Keratinocyte (primary cell): ENCODE data around the gene UBE2F. TPM values are rescaled to one million over a fixed set of nuclear protein-coding genes. Genes with fewer than 3 reads are reported as not detected.

Source experiments
- DNase-seq: peaks from one replicate; pipeline ENCODE4 v3.0.0-alpha.2; 2011; ENCODE audit warnings: low read depth, missing footprints, low spot score
- FAIRE-seq: peaks from 2 replicates; lab custom pipeline; 2011; peaks lifted over from hg19 to GRCh38; lab: Jason Lieb, UNC
- H2AFZ ChIP-seq: 2 replicates; pipeline ENCODE4 v1.6.0; 2012; ENCODE audit warnings: low read length, control low read depth, inconsistent platforms; ENCODE audit not compliant: control insufficient read depth
- H3K27ac ChIP-seq: 2 replicates; pipeline ENCODE4 v1.5.1; 2011; ENCODE audit warnings: low read length; ENCODE audit not compliant: control insufficient read depth, insufficient read depth
- H3K27me3 ChIP-seq: 3 replicates; pipeline ENCODE4 v1.6.0; 2011; ENCODE audit warnings: low read length; ENCODE audit not compliant: control insufficient read depth, insufficient read depth; ENCODE audit errors: extremely low read depth
- H3K36me3 ChIP-seq, 2 experiments: 2 replicates in 1 of 2; 3 replicates in 1 of 2; pipeline ENCODE4 v1.5.1; 2011; ENCODE audit warnings: low read length in 2 of 2, mild to moderate bottlenecking in 1 of 2; ENCODE audit not compliant: control insufficient read depth in 2 of 2, insufficient read depth in 2 of 2; ENCODE audit errors: extremely low read depth in 1 of 2
- H3K4me1 ChIP-seq: 3 replicates; pipeline ENCODE4 v1.5.1; 2011; ENCODE audit warnings: low read length; ENCODE audit not compliant: control insufficient read depth, insufficient read depth; ENCODE audit errors: extremely low read depth
- H3K4me2 ChIP-seq: 3 replicates; pipeline ENCODE4 v1.6.0; 2011; ENCODE audit warnings: low read depth, low read length; ENCODE audit not compliant: control insufficient read depth, insufficient read depth; ENCODE audit errors: extremely low read depth
- H3K4me3 ChIP-seq, 3 experiments: fragments of 200-600 bp in 1 of 3; sonication (generic) in 1 of 3; 2 replicates in 2 of 3; 3 replicates in 1 of 3; pipeline ENCODE4 v1.5.1; 2011 to 2016; ENCODE audit warnings: low read length in 3 of 3, mild to moderate bottlenecking in 3 of 3, control low read depth in 2 of 3, inconsistent platforms in 1 of 3, low read depth in 1 of 3, mixed read lengths in 1 of 3, mixed run types in 1 of 3, moderate library complexity in 1 of 3; ENCODE audit not compliant: control insufficient read depth in 2 of 3, insufficient read depth in 2 of 3; ENCODE audit errors: extremely low read depth in 1 of 3
- H3K79me2 ChIP-seq: 2 replicates; pipeline ENCODE4 v1.6.0; 2012; ENCODE audit warnings: low read length; ENCODE audit not compliant: control insufficient read depth, insufficient read depth
- H3K9ac ChIP-seq: 3 replicates; pipeline ENCODE4 v1.6.0; 2011; ENCODE audit warnings: low read length; ENCODE audit not compliant: control insufficient read depth, insufficient read depth; ENCODE audit errors: extremely low read depth
- H3K9me1 ChIP-seq: 3 replicates; pipeline ENCODE4 v1.6.0; 2011; ENCODE audit warnings: low read length; ENCODE audit not compliant: control insufficient read depth, insufficient read depth; ENCODE audit errors: extremely low read depth
- H3K9me3 ChIP-seq: 2 replicates; pipeline ENCODE4 v1.5.1; 2012; ENCODE audit warnings: low read depth, low read length; ENCODE audit not compliant: control insufficient read depth
- H4K20me1 ChIP-seq: 3 replicates; pipeline ENCODE4 v1.6.0; 2011; ENCODE audit warnings: low read length; ENCODE audit not compliant: control insufficient read depth, insufficient read depth; ENCODE audit errors: extremely low read depth
- EZH2 ChIP-seq: IDR thresholded peaks from one replicate; pipeline ENCODE4 v1.6.1; 2012; ENCODE audit warnings: inconsistent platforms, mild to moderate bottlenecking, low read length, moderate library complexity
- dilution Hi-C: fragments of 300-500 bp; cut with MboI; formaldehyde crosslinking; loops from one replicate; pipeline ENCODE4 v1.7.0; 2020; ENCODE audit warnings: low sequenced_read_pairs; ENCODE audit not compliant: extremely low pct_ligation_motif_present
- polyA plus RNA-seq, 5 experiments: library from polyadenylated mRNA; depleted of rRNA in 3 of 5; stranded (reverse) in 3 of 5; stranded (forward) in 1 of 5; unstranded in 1 of 5; fragments of >200 nt; gene quantifications; 1 replicate in 1 of 5; 2 replicates in 3 of 5; 3 replicates in 1 of 5; pipeline versions ENCODE4 v1.2.1 to v1.2.3, GENCODE V29; 2011 to 2012; ENCODE audit warnings: missing spikeins in 2 of 5, low read depth in 1 of 5, low replicate concordance in 1 of 5
- TF ChIP-seq, protein P1 (sequence below), 3 experiments: IDR thresholded peaks in 1 of 3; conservative IDR thresholded peaks in 1 of 3; optimal IDR thresholded peaks in 1 of 3; 2 replicates in 2 of 3; 3 replicates in 1 of 3; pipeline versions ENCODE3 to v1.5.1; 2011; ENCODE audit warnings: low read length in 3 of 3, mild to moderate bottlenecking in 3 of 3, moderate library complexity in 2 of 3, control low read depth in 1 of 3, inconsistent platforms in 1 of 3; ENCODE audit not compliant: insufficient read depth in 2 of 3; ENCODE audit errors: extremely low read depth in 1 of 3

The UBE2F gene
- polyA plus RNA-seq, 1 donor (not counting 4 experiments of a cell fraction or from before 2014, with no cell fraction given) = 95.6 TPM

DNA sequence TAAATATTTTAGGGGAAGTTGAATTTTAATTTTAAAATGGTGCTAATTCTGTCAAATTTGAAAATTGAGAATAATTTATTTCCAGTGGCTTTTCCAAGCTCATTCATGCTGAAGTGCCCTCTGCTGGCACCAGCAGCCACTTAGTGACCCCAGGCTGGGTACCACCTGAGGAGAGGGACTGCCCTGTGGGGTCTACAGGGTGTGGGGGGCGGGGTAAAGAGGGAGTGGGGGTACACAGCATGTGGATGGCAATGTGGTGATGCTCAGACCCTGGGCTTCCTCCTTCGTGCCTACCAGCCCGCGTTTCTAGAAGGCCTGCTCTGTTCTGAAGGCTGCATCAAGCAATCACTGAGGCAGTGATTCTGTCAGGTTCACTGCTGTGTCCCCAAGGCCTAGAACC lies 48.9 kb downstream of the UBE2F start:
- peaks cover 9% of the 10 kb centered on the region for H3K79me2 ChIP-seq
- no peaks in the 10 kb centered on the region for H3K27me3 ChIP-seq
- FAIRE-seq (no peak), DNase-seq (no peak)
- H3K4me3 ChIP-seq = no peak overlapping the region
- no peaks in the 10 kb centered on the region for H3K9me3 ChIP-seq
- TF ChIP-seq EZH2 = no peak
- TF ChIP-seq, protein P1, sequence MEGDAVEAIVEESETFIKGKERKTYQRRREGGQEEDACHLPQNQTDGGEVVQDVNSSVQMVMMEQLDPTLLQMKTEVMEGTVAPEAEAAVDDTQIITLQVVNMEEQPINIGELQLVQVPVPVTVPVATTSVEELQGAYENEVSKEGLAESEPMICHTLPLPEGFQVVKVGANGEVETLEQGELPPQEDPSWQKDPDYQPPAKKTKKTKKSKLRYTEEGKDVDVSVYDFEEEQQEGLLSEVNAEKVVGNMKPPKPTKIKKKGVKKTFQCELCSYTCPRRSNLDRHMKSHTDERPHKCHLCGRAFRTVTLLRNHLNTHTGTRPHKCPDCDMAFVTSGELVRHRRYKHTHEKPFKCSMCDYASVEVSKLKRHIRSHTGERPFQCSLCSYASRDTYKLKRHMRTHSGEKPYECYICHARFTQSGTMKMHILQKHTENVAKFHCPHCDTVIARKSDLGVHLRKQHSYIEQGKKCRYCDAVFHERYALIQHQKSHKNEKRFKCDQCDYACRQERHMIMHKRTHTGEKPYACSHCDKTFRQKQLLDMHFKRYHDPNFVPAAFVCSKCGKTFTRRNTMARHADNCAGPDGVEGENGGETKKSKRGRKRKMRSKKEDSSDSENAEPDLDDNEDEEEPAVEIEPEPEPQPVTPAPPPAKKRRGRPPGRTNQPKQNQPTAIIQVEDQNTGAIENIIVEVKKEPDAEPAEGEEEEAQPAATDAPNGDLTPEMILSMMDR (optimal IDR thresholded peaks at IDR 0.05 in 1 of 3, IDR thresholded peaks at IDR 0.05 in 1 of 3, conservative IDR thresholded peaks at IDR 0.05 in 1 of 3; ENCODE audit: extremely low read depth in 1 of 3, insufficient read depth in 2 of 3, low read length in 3 of 3) = peak in 1 of 3 experiments; percentile 13
- no peak overlapping the region for H2AFZ ChIP-seq
- H3K9me1 ChIP-seq = no peaks in the 10 kb centered on the region
- no peak overlapping the region for H3K9ac ChIP-seq
- no peak overlapping the region for H3K27ac ChIP-seq
- H3K4me2 ChIP-seq = no peak overlapping the region
- no peaks in the 10 kb centered on the region for H4K20me1 ChIP-seq
- H3K36me3 ChIP-seq = peaks cover 11% of the 10 kb centered on the region in 2 experiments
- dilution Hi-C loops = no loop called here
- peaks cover 10% of the 10 kb centered on the region for H3K4me1 ChIP-seq

DNA sequence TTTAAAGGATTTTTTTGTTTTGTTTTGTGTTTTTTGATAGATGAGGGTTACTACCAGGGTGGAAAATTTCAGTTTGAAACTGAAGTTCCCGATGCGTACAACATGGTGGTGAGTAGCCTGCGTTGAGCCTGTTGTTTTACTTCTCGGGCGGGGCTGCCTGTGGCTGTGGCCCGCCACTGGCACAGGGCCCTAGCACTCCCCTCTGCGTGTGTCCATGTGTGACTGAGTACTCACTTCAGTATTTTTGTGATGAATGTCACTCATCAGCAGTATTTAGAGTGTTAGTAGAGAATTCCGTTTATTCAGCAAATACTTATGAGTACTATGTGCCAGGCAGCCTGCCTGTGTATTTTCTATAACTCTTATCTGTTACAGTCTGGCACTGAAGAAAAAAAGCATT lies 49.7 kb downstream of the UBE2F start:
- H3K4me2 ChIP-seq = no peak overlapping the region
- H3K4me3 ChIP-seq = no peak overlapping the region
- no peaks in the 10 kb centered on the region for H3K27me3 ChIP-seq
- no peaks in the 10 kb centered on the region for H4K20me1 ChIP-seq
- peaks cover 14% of the 10 kb centered on the region for H3K4me1 ChIP-seq
- H2AFZ ChIP-seq = no peak overlapping the region
- H3K9ac ChIP-seq = no peak overlapping the region
- DNase-seq (no peak), FAIRE-seq (no peak)
- TF ChIP-seq, protein P1 (optimal IDR thresholded peaks at IDR 0.05 in 1 of 3, IDR thresholded peaks at IDR 0.05 in 1 of 3, conservative IDR thresholded peaks at IDR 0.05 in 1 of 3; ENCODE audit: extremely low read depth in 1 of 3, insufficient read depth in 2 of 3, low read length in 3 of 3) = no peak
- TF ChIP-seq EZH2 = no peak
- peaks cover 6% of the 10 kb centered on the region for H3K79me2 ChIP-seq
- H3K9me1 ChIP-seq = no peaks in the 10 kb centered on the region
- no peak overlapping the region for H3K27ac ChIP-seq
- dilution Hi-C loops = no loop called here
- no peaks in the 10 kb centered on the region for H3K9me3 ChIP-seq
- peaks cover 6 to 13% of the 10 kb centered on the region in 2 experiments for H3K36me3 ChIP-seq
